Transverse colon (tissue), 4 donors: ENCODE measurements around the gene SMG7. TPM values are rescaled to one million over a fixed set of nuclear protein-coding genes. Genes with fewer than 3 reads are reported as not detected.
A peak's percentile ranks its signal among the peaks of the same experiment; 100 is the strongest.

Source experiments
- DNase-seq: peaks from one replicate; pipeline ENCODE4 v3.0.0-alpha.2; 2019
- H3K27ac ChIP-seq, 4 donors: fragments of 200-600 bp; sonication (generic); 2 replicates each; pipeline ENCODE4 v1.5.1; 2016 to 2018; ENCODE audit warnings: inconsistent platforms in 4 of 4
- H3K27me3 ChIP-seq: fragments of 200-600 bp; sonication (generic); 2 replicates; pipeline ENCODE4 v1.5.1; 2017; ENCODE audit warnings: inconsistent platforms
- H3K36me3 ChIP-seq, 4 donors: fragments of 200-600 bp; sonication (generic); 2 replicates each; pipeline ENCODE4 v1.5.1; 2017 to 2019; ENCODE audit warnings: inconsistent platforms in 4 of 4
- H3K4me1 ChIP-seq, 4 donors: fragments of 200-600 bp; sonication (generic); 2 replicates each; pipeline ENCODE4 v1.5.1; 2017 to 2020; ENCODE audit warnings: inconsistent platforms in 4 of 4
- H3K4me3 ChIP-seq, 4 donors: fragments of 200-600 bp; sonication (generic); 1 replicate in 1 of 4; 2 replicates in 3 of 4; pipeline versions ENCODE4 v1.5.1 to v1.6.1; 2017 to 2019; ENCODE audit warnings: inconsistent platforms in 4 of 4
- H3K9me3 ChIP-seq, 2 donors: fragments of 200-600 bp; sonication (generic); 2 replicates each; pipeline ENCODE4 v1.5.1; 2017 to 2019; ENCODE audit warnings: inconsistent platforms in 2 of 2
- EP300 ChIP-seq: sonication (generic); formaldehyde crosslinking; IDR thresholded peaks from one replicate; pipeline ENCODE4 v1.6.1; 2017; ENCODE audit warnings: antibody characterized with exemption, low read depth
- POLR2A ChIP-seq: fragments of 450-650 bp; IDR thresholded peaks from one replicate; pipeline ENCODE4 v1.6.1; 2016; ENCODE audit warnings: antibody characterized with exemption, mild to moderate bottlenecking, moderate library complexity
- POLR2AphosphoS5 ChIP-seq, 3 donors: sonication (generic); formaldehyde crosslinking; IDR thresholded peaks; one replicate each; pipeline ENCODE4 v1.6.1; 2016; ENCODE audit warnings: antibody characterized with exemption in 3 of 3
- WGBS, 2 donors: methylation state at CpG; one replicate each; pipeline ENCODE4 v1.1.5; 2018; ENCODE audit warnings: low coverage in 1 of 2; 5-methylcytosine and 5-hydroxymethylcytosine counted together
- in situ Hi-C, 4 donors: fragments of 200-750 bp; cut with MboI; loops; one replicate each; pipeline versions ENCODE4 v1.15.0 to v1.15.1; 2017; ENCODE audit warnings: low sequenced_read_pairs in 3 of 4, low pct_ligation_motif_present in 1 of 4, low pct_unique_long_range_greater_than_20kb in 1 of 4
- intact Hi-C: fragments of 100-400 bp; cut with DNase I; formaldehyde crosslinking; loops from one replicate; pipeline ENCODE4 v1.15.1; 2023; ENCODE audit warnings: low total_unique reads
- total RNA-seq, 4 donors: library from RNA; depleted of rRNA; stranded (reverse); fragments of >200 nt; gene quantifications; one replicate each; pipeline ENCODE4 v1.1.0, GENCODE V29; 2016
- TF ChIP-seq, protein P1 (sequence below), 5 experiments: fragments of 200-600 bp in 3 of 5; fragments of 450-650 bp in 2 of 5; sonication (generic) in 3 of 5; IDR thresholded peaks; 1 replicate in 2 of 5; 2 replicates in 3 of 5; pipeline ENCODE4 v1.5.1; 2016 to 2017; ENCODE audit warnings: antibody characterized with exemption in 5 of 5, inconsistent platforms in 3 of 5, mild to moderate bottlenecking in 2 of 5, moderate library complexity in 1 of 5

The SMG7 gene
- total RNA-seq, 4 donors from 2014 or later: 54.9 to 107 (median 74.1) TPM

DNA sequence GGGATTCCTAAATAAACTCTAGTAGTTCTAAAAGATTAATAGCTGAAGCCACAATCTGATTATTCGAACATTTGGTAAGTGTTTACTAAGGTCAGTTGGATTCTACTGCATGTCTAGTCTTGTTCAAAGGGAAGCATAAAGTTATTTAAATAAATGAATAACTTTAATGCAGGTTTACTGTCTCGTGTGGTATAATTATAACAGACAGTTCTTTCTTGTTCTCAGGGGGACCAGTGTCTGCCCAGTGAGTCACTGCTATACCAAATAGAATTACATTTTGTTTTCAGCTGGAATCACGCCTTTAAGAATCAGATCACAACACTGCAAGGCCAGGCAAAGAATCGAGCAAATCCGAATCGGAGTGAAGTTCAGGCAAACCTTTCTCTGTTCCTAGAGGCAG is 45.1 kb downstream of the SMG7 start:
- H3K36me3 ChIP-seq: peaks cover 0 to 18% (median 2%) of the 10 kb centered on the region in 4 donors
- H3K9me3 ChIP-seq: no peaks in the 10 kb centered on the region
- H3K27ac ChIP-seq: peak overlapping the region; percentile 17 to 43 (median 34)
- H3K4me3 ChIP-seq: no peak overlapping the region
- DNase-seq: no peak
- peaks cover 4 to 53% (median 27%) of the 10 kb centered on the region in 4 donors for H3K4me1 ChIP-seq
- intact Hi-C loops (no loop called here), in situ Hi-C loops (no loop called here)
- H3K27me3 ChIP-seq: no peaks in the 10 kb centered on the region
- TF ChIP-seq, protein P1, sequence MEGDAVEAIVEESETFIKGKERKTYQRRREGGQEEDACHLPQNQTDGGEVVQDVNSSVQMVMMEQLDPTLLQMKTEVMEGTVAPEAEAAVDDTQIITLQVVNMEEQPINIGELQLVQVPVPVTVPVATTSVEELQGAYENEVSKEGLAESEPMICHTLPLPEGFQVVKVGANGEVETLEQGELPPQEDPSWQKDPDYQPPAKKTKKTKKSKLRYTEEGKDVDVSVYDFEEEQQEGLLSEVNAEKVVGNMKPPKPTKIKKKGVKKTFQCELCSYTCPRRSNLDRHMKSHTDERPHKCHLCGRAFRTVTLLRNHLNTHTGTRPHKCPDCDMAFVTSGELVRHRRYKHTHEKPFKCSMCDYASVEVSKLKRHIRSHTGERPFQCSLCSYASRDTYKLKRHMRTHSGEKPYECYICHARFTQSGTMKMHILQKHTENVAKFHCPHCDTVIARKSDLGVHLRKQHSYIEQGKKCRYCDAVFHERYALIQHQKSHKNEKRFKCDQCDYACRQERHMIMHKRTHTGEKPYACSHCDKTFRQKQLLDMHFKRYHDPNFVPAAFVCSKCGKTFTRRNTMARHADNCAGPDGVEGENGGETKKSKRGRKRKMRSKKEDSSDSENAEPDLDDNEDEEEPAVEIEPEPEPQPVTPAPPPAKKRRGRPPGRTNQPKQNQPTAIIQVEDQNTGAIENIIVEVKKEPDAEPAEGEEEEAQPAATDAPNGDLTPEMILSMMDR (IDR thresholded peaks at IDR 0.05): no peak
- 61 to 78% methylated on average over 5 to 6 of the region's 6 CpGs for WGBS, 2 donors

DNA sequence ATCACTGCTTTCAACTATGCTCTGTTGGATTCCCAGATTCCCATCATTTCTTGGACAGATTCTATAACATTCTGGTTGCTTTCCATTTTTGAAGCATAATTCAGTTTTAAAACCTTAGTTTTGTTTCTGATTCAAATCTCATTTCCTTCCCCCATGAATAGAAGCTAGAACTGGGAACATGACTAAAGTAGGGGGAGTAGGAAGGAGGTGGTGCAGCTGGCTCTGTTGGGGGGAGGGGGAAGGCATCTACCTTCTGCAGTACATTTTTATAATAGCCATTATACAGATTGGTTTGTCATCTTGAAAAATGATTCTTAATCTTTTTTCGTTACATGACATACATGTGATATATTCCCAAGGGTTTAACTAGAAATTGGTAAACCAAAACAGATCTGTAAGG is 48.1 kb downstream of the SMG7 start:
- DNase-seq: no peak
- Histone ChIP-seq H3K4me1 (peaks cover 0 to 42% (median 17%) of the 10 kb centered on the region in 4 donors), H3K4me3 (no peak overlapping the region), H3K36me3 (peaks cover 0 to 21% (median 2%) of the 10 kb centered on the region in 4 donors), H3K27ac (no peak overlapping the region), H3K27me3 (no peaks in the 10 kb centered on the region), H3K9me3 (no peaks in the 10 kb centered on the region)
- intact Hi-C loops: no loop called here
- TF ChIP-seq, protein P1 (IDR thresholded peaks at IDR 0.05): no peak
- no peak for TF ChIP-seq EP300
- no peak for TF ChIP-seq POLR2A
- no peak for TF ChIP-seq POLR2AphosphoS5 (IDR thresholded peaks at IDR 0.05)
- in situ Hi-C loops: no loop called here
- 92 to 95% methylated on average over 1 of the region's 1 CpG for WGBS, 2 donors

DNA sequence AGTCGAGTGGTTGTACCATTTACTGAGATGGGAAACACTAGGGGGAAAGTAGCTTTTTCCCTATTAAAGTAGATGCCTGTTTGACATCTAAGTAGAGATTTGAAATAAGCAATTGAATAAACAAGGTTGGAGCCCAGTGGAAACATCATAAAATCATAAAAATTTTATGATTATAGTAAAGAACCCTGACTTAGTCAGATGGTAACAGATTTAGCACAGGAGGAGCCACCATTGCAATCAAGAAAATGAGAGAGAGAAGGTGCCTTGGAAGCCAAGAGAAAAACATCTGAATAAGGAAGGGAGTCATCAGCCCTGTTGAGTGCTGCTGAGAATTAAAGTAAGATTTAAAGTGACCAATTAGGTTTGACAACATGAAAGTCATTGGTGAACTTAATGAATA is 49.8 kb downstream of the SMG7 start:
- Histone ChIP-seq H3K4me1 (peaks cover 0 to 27% (median 12%) of the 10 kb centered on the region in 4 donors), H3K27ac (no peak overlapping the region), H3K4me3 (no peak overlapping the region), H3K36me3 (peaks cover 0 to 29% (median 5%) of the 10 kb centered on the region in 4 donors), H3K9me3 (no peaks in the 10 kb centered on the region), H3K27me3 (no peaks in the 10 kb centered on the region)
- WGBS, 2 donors: 66 to 71% methylated on average over 1 of the region's 1 CpG
- DNase-seq: no peak
- TF ChIP-seq, protein P1 (IDR thresholded peaks at IDR 0.05): no peak
- TF ChIP-seq EP300 (no peak), POLR2A (no peak), POLR2AphosphoS5 (IDR thresholded peaks at IDR 0.05) (no peak)
- intact Hi-C loops: no loop called here
- in situ Hi-C loops: no loop called here

GRCh38 chr1:183528577-183528976 is 56.3 kb downstream of the SMG7 start:
- in situ Hi-C loops: loop anchor here in 1 of 4 donors (25.0 kb wide), 1 partner anchor 241 kb away; no protein-coding TSS in a partner anchor
- Histone ChIP-seq H3K27me3 (no peaks in the 10 kb centered on the region), H3K9me3 (no peaks in the 10 kb centered on the region), H3K27ac (no peak overlapping the region), H3K4me1 (no peaks in the 10 kb centered on the region), H3K36me3 (peaks cover 0 to 40% (median 16%) of the 10 kb centered on the region in 4 donors), H3K4me3 (no peak overlapping the region)
- WGBS, 2 donors: 93 to 100% methylated on average over 3 of the region's 3 CpGs
- intact Hi-C loops: no loop called here
- TF ChIP-seq POLR2AphosphoS5 (IDR thresholded peaks at IDR 0.05) (no peak), POLR2A (no peak), EP300 (no peak)
- TF ChIP-seq, protein P1 (IDR thresholded peaks at IDR 0.05): no peak
- DNase-seq: no peak
